ENCODE measurements around the gene COQ2. TPM values are rescaled to one million over a fixed set of nuclear protein-coding genes. Genes with fewer than 3 reads are reported as not detected.

Gene COQ2, protein sequence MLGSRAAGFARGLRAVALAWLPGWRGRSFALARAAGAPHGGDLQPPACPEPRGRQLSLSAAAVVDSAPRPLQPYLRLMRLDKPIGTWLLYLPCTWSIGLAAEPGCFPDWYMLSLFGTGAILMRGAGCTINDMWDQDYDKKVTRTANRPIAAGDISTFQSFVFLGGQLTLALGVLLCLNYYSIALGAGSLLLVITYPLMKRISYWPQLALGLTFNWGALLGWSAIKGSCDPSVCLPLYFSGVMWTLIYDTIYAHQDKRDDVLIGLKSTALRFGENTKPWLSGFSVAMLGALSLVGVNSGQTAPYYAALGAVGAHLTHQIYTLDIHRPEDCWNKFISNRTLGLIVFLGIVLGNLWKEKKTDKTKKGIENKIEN
- total RNA-seq (2022): 22.0 and 24.2 TPM in 2 replicates
- percentile 77 among the genes with signal in this experiment for Bru-seq, nascent RNA
- percentile 71 among the genes with signal in this experiment for BruChase-seq, experiment 1, labeled RNA remaining after a 2-hour chase
- BruChase-seq, experiment 2, labeled RNA remaining after a 6-hour chase: percentile 77 among the genes with signal in this experiment
- long read RNA-seq, transcript COQ2-206 (7 exons, 1,641 nt): major isoform, 40 of 50 reads
- long read RNA-seq, partial matches to known transcripts: 0 of 50 reads
- long read RNA-seq, other reads (novel, unspliced or antisense): 9 of 50 reads

DNA sequence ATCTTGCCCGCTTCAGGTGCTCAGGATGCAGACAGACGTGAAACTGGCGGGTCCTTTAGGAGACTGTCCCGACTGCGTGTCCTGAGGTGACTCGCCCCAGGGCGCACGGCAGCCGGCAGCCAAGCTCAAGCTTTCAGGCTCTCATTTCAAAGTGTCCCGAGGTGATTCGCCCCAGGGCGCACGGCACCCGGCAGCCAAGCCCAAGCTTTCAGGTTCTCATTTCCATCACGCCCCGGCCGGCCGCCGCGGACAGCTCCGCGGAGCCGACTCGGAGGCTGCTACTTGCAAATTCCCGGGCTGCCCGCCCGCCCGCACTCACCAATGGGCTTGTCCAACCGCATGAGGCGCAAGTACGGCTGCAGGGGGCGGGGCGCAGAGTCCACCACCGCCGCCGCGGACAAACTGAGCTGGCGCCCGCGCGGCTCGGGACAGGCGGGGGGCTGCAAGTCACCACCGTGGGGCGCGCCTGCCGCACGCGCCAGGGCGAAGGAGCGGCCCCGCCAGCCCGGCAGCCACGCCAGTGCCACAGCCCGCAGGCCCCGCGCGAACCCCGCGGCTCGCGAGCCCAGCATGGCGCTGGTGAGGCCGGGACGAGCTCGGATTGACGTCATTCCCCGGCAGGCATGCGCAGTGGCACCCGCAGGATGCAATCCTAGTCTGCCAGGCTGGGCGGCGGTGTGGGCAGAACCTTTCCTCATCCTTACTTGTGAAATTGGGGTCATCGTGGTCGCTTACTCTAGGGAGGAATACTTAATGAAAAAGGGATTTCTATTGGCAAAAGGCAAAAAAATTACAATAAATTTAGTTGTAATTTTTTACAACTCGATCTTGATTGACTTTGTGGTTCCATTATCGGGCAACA, at the start of gene COQ2:
Gene COQ2, minus strand, starts transcription at position 606 of the 862 bp plus-strand sequence. Its CDS starts 34 bp downstream, at position 572.
- Mint-ChIP-seq H3K4me1 (ENCODE audit: low read depth, unreplicated experiment) (peaks cover 7% of the 10 kb centered on the region), H3K9me3 (ENCODE audit: unreplicated experiment) (no peaks in the 10 kb centered on the region), H3K27ac (ENCODE audit: unreplicated experiment) (peak within 1 kb of the TSS; percentile 92), H3K4me3 (ENCODE audit: unreplicated experiment) (peak within 1 kb of the TSS; percentile 89), H3K27me3 (ENCODE audit: insufficient read depth, unreplicated experiment) (no peaks in the 10 kb centered on the region), H3K36me3 (ENCODE audit: insufficient read depth, unreplicated experiment) (no peaks in the 10 kb centered on the region)
- Histone ChIP-seq H3K27me3 (replicated peaks; ENCODE audit: control insufficient read depth, insufficient read depth, low read length) (no peaks in the 10 kb centered on the region), H3K36me3 (ENCODE audit: control insufficient read depth, insufficient read depth, low read length) (no peaks in the 10 kb centered on the region; the same call in none of the 2 replicates), H3K4me1 (peaks cover 19% of the 10 kb centered on the region; the same call in 1 of the 2 replicates), H3K9me3 (no peaks in the 10 kb centered on the region), H3K4me3 (ENCODE audit: low read depth, low read length) (peak within 1 kb of the TSS; percentile 70)
- ChIA-PET POLR2A (interaction anchor here (0.5 to 1.8 kb wide), 15 partner anchors 10 to 390 kb away, joined by 3 to 18 read pairs (median 4); partner anchors contain the start of genes COPS4 and LIN54), CTCF (interaction anchor here (0.5 to 2.0 kb wide), 10 partner anchors 78 to 874 kb away, joined by 3 to 10 read pairs (median 4); partner anchors contain the start of genes COPS4, HELQ and LIN54)
- intact Hi-C loops (cut with micrococcal nuclease; ENCODE audit: unreplicated experiment): loop anchor here (1.0 to 10.0 kb wide), 5 partner anchors 44 to 380 kb away; partner anchors contain the start of genes ABRAXAS1, HELQ and THAP9
- BruUV-seq (replicated peaks): no TSS peak
- DNase-seq: peak; percentile 94 to 95
- TF ChIP-seq, protein P1, sequence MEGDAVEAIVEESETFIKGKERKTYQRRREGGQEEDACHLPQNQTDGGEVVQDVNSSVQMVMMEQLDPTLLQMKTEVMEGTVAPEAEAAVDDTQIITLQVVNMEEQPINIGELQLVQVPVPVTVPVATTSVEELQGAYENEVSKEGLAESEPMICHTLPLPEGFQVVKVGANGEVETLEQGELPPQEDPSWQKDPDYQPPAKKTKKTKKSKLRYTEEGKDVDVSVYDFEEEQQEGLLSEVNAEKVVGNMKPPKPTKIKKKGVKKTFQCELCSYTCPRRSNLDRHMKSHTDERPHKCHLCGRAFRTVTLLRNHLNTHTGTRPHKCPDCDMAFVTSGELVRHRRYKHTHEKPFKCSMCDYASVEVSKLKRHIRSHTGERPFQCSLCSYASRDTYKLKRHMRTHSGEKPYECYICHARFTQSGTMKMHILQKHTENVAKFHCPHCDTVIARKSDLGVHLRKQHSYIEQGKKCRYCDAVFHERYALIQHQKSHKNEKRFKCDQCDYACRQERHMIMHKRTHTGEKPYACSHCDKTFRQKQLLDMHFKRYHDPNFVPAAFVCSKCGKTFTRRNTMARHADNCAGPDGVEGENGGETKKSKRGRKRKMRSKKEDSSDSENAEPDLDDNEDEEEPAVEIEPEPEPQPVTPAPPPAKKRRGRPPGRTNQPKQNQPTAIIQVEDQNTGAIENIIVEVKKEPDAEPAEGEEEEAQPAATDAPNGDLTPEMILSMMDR (IDR thresholded peaks at IDR 0.05; ENCODE audit: insufficient read depth in 1 of 2, low read depth in 1 of 2, low read length in 1 of 2, severe bottlenecking in 1 of 2, unreplicated experiment in 1 of 2): peak in 1 of 2 experiments; percentile 9

DNA sequence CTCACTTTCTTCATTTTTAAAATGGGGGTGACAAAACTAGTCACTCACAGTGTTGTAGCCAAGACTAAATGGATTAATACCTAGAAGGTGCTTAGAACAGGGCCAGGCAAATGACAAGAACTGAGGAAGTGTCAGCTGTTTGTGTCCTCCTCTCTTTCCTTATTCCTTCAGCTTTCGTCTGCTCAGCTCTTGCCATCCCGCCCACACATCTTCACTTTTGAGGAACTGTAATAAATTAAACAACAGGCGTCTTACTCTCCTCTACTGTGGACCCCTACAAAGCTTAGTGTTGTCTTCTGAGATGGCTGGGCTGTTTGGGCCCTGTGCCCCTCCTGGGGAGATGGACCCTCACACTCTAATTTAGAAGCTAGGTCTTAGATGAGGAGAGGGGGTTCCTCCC, 47.4 kb upstream of the COQ2 start:
- no TSS peak for BruUV-seq (replicated peaks)
- TF ChIP-seq, protein P1 (IDR thresholded peaks at IDR 0.05; ENCODE audit: insufficient read depth in 1 of 2, low read depth in 1 of 2, low read length in 1 of 2, severe bottlenecking in 1 of 2, unreplicated experiment in 1 of 2): no peak
- Mint-ChIP-seq H3K4me1 (ENCODE audit: low read depth, unreplicated experiment) (no peaks in the 10 kb centered on the region), H3K36me3 (ENCODE audit: insufficient read depth, unreplicated experiment) (no peaks in the 10 kb centered on the region), H3K27ac (ENCODE audit: unreplicated experiment) (no peak overlapping the region), H3K27me3 (ENCODE audit: insufficient read depth, unreplicated experiment) (no peaks in the 10 kb centered on the region), H3K9me3 (ENCODE audit: unreplicated experiment) (no peaks in the 10 kb centered on the region), H3K4me3 (ENCODE audit: unreplicated experiment) (no peak overlapping the region)
- no peak for DNase-seq
- Histone ChIP-seq H3K27me3 (replicated peaks; ENCODE audit: control insufficient read depth, insufficient read depth, low read length) (no peaks in the 10 kb centered on the region; the same call in 1 of the 2 replicates), H3K36me3 (ENCODE audit: control insufficient read depth, insufficient read depth, low read length) (no peaks in the 10 kb centered on the region), H3K9me3 (no peaks in the 10 kb centered on the region), H3K4me3 (ENCODE audit: low read depth, low read length) (no peak overlapping the region), H3K4me1 (no peaks in the 10 kb centered on the region)
- intact Hi-C loops (cut with micrococcal nuclease; ENCODE audit: unreplicated experiment): no loop called here
- POLR2A ChIA-PET: no interaction called here
- CTCF ChIA-PET: no interaction called here
